ENCODE data around the gene SULF2.

GRCh38 chr20:47638851-47639250, 146.4 kb downstream of the SULF2 start:
- TF ChIP-seq CTCF (IDR thresholded peaks at IDR 0.05) (no peak), POLR2A (IDR thresholded peaks at IDR 0.05) (no peak)

All from testis (tissue), 2 donors.